Astrocyte of the spinal cord (primary cell): Measurements from ENCODE around the gene GPR137.

ENCODE experiments used
- DNase-seq: peaks from one replicate; pipeline ENCODE4 v3.0.0; 2011; ENCODE audit warnings: low read depth, low spot score
- H3K4me3 ChIP-seq: 2 replicates; pipeline ENCODE4 v1.5.1; 2011; ENCODE audit warnings: low read depth, mild to moderate bottlenecking, low read length, moderate library complexity
- CTCF ChIP-seq: IDR thresholded peaks from 2 replicates; pipeline ENCODE4 v1.5.1; 2012; ENCODE audit warnings: low read depth, mild to moderate bottlenecking, low read length, inconsistent platforms
- in situ Hi-C: cut with HindIII; loops from 2 replicates; pipeline ENCODE4 v1.10.0; 2017; ENCODE audit warnings: low sequenced_read_pairs

The GPR137 gene

GRCh38 chr11:64298966-64299846 lies 13.6 kb downstream of the GPR137 start:
- in situ Hi-C loops: no loop called here
- H3K4me3 ChIP-seq: no peak overlapping the region
- no peak for TF ChIP-seq CTCF
- DNase-seq: no peak

- H3K4me3 ChIP-seq: peak within 1 kb of the TSS; percentile 21
- in situ Hi-C loops: no loop called here
- no peak for TF ChIP-seq CTCF
- no peak for DNase-seq
Measured at GRCh38 chr11:64299847-64300648, 14.4 kb downstream of the GPR137 start, which contains the start of gene CATSPERZ. TSS of gene CATSPERZ (plus strand) at chr11:64300358. CDS start at chr11:64300411, 53 bp downstream.

- H3K4me3 ChIP-seq: no peak overlapping the region
- in situ Hi-C loops: no loop called here
- DNase-seq: no peak
- no peak for TF ChIP-seq CTCF
Measured at GRCh38 chr11:64303109-64304031, 17.7 kb downstream of the GPR137 start.

- no peak for DNase-seq
- in situ Hi-C loops: no loop called here
- no peak overlapping the region for H3K4me3 ChIP-seq
- TF ChIP-seq CTCF: no peak
Measured at GRCh38 chr11:64304032-64304315, 18.3 kb downstream of the GPR137 start.

GRCh38 chr11:64304316-64305072 lies 18.8 kb downstream of the GPR137 start:
- DNase-seq: peak; percentile 84
- peak; percentile 87 for TF ChIP-seq CTCF
- in situ Hi-C loops: no loop called here
- peak overlapping the region; percentile 65 for H3K4me3 ChIP-seq
